GM10266 (cell line): ENCODE measurements around the gene OR8D2.

Source experiments
- DNase-seq: peaks from one replicate; pipeline ENCODE4 v3.0.0; 2012; ENCODE audit errors: extremely low spot score
- CTCF ChIP-seq: IDR thresholded peaks from 2 replicates; pipeline ENCODE4 v1.5.1; 2012; ENCODE audit warnings: mild to moderate bottlenecking, low read depth; ENCODE audit not compliant: control insufficient read depth, insufficient read depth; ENCODE audit errors: missing control alignments

OR8D2 gene

GRCh38 chr11:124311269-124311668, 8.7 kb downstream of the OR8D2 start:
- TF ChIP-seq CTCF: no peak
- DNase-seq: no peak

- no peak for TF ChIP-seq CTCF
These were observed 9.3 kb downstream of the OR8D2 start for GRCh38 chr11:124310721-124311120.

GRCh38 chr11:124307093-124307492, 12.9 kb downstream of the OR8D2 start:
- DNase-seq: no peak

More at GRCh38 chr11:124310721-124311120, 9.3 kb downstream of the OR8D2 start:
- no peak for DNase-seq

GRCh38 chr11:124302347-124303125, 17.5 kb downstream of the OR8D2 start:
- no peak for DNase-seq
- TF ChIP-seq CTCF: no peak

More at GRCh38 chr11:124307093-124307492, 12.9 kb downstream of the OR8D2 start:
- TF ChIP-seq CTCF: no peak

GRCh38 chr11:124301548-124301947, 18.4 kb downstream of the OR8D2 start:
- no peak for TF ChIP-seq CTCF
- DNase-seq: no peak

GRCh38 chr11:124297921-124298320, 22.1 kb downstream of the OR8D2 start:
- TF ChIP-seq CTCF: no peak
- DNase-seq: no peak

GRCh38 chr11:124296016-124296415, 24.0 kb downstream of the OR8D2 start:
- DNase-seq: no peak
- TF ChIP-seq CTCF: no peak
